Esophagus squamous epithelium (tissue), 5 donors: Measurements from ENCODE around the gene SPINT4. TPM values are rescaled to one million over a fixed set of nuclear protein-coding genes. Genes with fewer than 3 reads are reported as not detected.

Experiments
- DNase-seq: peaks from one replicate; lab custom pipeline; 2025; lab: John Stamatoyannopoulos, UW
- H3K27ac ChIP-seq, 4 donors: fragments of 200-600 bp; sonication (generic); one replicate each; pipeline ENCODE4 v1.5.1; 2016 to 2019; ENCODE audit warnings: mild to moderate bottlenecking in 1 of 4
- H3K27me3 ChIP-seq, 4 donors: fragments of 200-600 bp; sonication (generic); 1 replicate in 3 of 4; 2 replicates in 1 of 4; pipeline versions ENCODE4 v1.5.1 to v1.6.0; 2017 to 2021; ENCODE audit warnings: antibody characterized with exemption in 1 of 4
- H3K36me3 ChIP-seq, 3 donors: fragments of 200-600 bp; sonication (generic); one replicate each; pipeline ENCODE4 v1.5.1; 2016 to 2019
- H3K4me1 ChIP-seq, 3 donors: fragments of 200-600 bp; sonication (generic); one replicate each; pipeline ENCODE4 v1.5.1; 2017 to 2019
- H3K4me3 ChIP-seq, 4 donors: fragments of 200-600 bp; sonication (generic); 1 replicate in 3 of 4; 2 replicates in 1 of 4; pipeline ENCODE4 v1.5.1; 2016 to 2019; ENCODE audit warnings: mild to moderate bottlenecking in 2 of 4, moderate library complexity in 1 of 4
- H3K9me3 ChIP-seq, 3 donors: fragments of 200-600 bp; sonication (generic); one replicate each; pipeline ENCODE4 v1.5.1; 2016 to 2019
- POLR2A ChIP-seq, 4 donors: fragments of 450-650 bp; IDR thresholded peaks; one replicate each; pipeline ENCODE4 v1.6.1; 2017; ENCODE audit warnings: antibody characterized with exemption in 4 of 4, mild to moderate bottlenecking in 4 of 4, moderate library complexity in 3 of 4
- WGBS, 2 donors: methylation state at CpG; one replicate each; pipeline ENCODE4 v1.1.5; 2018; 5-methylcytosine and 5-hydroxymethylcytosine counted together
- intact Hi-C: fragments of 100-400 bp; cut with DNase I; formaldehyde crosslinking; loops from one replicate; pipeline ENCODE4 v1.15.0; 2022
- total RNA-seq, 4 donors: library from RNA; depleted of rRNA; stranded (reverse); fragments of >200 nt; gene quantifications; one replicate each; pipeline ENCODE4 v1.1.0, GENCODE V29; 2016
- TF ChIP-seq, protein P1 (sequence below), 6 experiments: fragments of 450-650 bp in 4 of 6; fragments of 200-600 bp in 2 of 6; sonication (generic) in 2 of 6; IDR thresholded peaks; one replicate each; pipeline ENCODE4 v1.5.1; 2016 to 2019; ENCODE audit warnings: antibody characterized with exemption in 6 of 6, mild to moderate bottlenecking in 4 of 6, moderate library complexity in 4 of 6
- donor health status: DM: yes; HTN: yes; CAD: no.

The SPINT4 gene
- total RNA-seq, 4 donors from 2014 or later, result not detected

DNA sequence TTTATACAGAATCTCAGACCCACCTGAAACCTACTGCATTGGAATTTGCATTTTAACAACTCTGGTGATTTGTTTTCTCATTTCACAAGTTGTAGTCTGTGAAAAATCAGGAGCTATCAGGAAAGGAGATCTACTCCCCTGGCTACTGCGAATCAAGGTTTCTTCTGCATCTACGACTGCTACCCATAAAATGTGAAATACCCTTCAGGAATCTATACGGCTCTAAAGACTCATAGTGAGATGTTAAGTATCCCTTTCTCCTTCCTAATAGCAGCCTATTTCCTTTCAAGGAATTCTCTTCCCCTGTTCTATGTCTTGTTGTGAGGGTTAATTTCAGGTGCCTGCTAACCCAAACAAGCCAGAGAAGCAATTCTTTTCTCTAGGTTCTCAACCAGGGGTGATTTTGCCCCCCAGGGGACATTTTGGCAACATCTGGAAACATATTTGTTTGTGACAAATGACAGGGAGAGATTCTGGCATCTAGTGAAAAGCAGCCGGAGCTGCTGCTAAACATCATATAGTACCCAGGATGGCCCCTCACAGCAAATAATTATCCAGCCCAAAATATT lies 43.2 kb downstream of the SPINT4 start:
- Histone ChIP-seq H3K36me3 (no peaks in the 10 kb centered on the region), H3K27me3 (no peaks in the 10 kb centered on the region), H3K4me1 (no peaks in the 10 kb centered on the region), H3K27ac (no peak overlapping the region), H3K9me3 (no peaks in the 10 kb centered on the region), H3K4me3 (no peak overlapping the region)
- TF ChIP-seq, protein P1, sequence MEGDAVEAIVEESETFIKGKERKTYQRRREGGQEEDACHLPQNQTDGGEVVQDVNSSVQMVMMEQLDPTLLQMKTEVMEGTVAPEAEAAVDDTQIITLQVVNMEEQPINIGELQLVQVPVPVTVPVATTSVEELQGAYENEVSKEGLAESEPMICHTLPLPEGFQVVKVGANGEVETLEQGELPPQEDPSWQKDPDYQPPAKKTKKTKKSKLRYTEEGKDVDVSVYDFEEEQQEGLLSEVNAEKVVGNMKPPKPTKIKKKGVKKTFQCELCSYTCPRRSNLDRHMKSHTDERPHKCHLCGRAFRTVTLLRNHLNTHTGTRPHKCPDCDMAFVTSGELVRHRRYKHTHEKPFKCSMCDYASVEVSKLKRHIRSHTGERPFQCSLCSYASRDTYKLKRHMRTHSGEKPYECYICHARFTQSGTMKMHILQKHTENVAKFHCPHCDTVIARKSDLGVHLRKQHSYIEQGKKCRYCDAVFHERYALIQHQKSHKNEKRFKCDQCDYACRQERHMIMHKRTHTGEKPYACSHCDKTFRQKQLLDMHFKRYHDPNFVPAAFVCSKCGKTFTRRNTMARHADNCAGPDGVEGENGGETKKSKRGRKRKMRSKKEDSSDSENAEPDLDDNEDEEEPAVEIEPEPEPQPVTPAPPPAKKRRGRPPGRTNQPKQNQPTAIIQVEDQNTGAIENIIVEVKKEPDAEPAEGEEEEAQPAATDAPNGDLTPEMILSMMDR (IDR thresholded peaks at IDR 0.05), result no peak
- TF ChIP-seq POLR2A (IDR thresholded peaks at IDR 0.05), result no peak
- no peak for DNase-seq
- intact Hi-C loops, result loop anchor here (5.0 kb wide), 1 partner anchor 448 kb away; no protein-coding TSS in a partner anchor
- 71 to 84% methylated on average over 3 to 4 of the region's 4 CpGs for WGBS, 2 donors

DNA sequence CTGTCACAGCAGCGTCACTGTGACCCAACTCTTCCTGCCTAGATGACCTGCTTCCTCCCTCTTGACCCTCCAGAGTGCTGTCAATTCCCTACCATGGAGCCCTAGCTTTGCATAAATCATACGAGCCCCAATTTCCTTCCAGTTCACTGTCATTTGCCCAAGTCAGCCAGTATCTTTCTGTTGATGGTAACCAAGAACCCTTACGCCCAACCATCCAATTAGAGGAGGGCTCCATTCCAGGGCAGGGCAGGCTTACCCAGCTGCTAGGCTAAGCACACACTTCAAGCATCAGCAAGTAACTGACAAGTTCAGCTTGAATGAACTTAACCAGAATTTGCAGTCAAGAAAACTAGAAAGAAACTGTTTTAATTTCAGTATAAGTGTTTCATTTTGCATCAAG lies 43.8 kb downstream of the SPINT4 start:
- Histone ChIP-seq H3K4me3 (no peak overlapping the region), H3K9me3 (no peaks in the 10 kb centered on the region), H3K27me3 (no peaks in the 10 kb centered on the region), H3K4me1 (peaks cover 0 to 4% (median 0%) of the 10 kb centered on the region in 3 donors), H3K36me3 (no peaks in the 10 kb centered on the region), H3K27ac (no peak overlapping the region)
- TF ChIP-seq, protein P1 (IDR thresholded peaks at IDR 0.05), result no peak
- no peak for TF ChIP-seq POLR2A (IDR thresholded peaks at IDR 0.05)
- WGBS, 2 donors, result 53 to 63% methylated on average over 3 of the region's 3 CpGs
- DNase-seq, result no peak
- intact Hi-C loops, result loop anchor here (5.0 kb wide), 1 partner anchor 449 kb away; no protein-coding TSS in a partner anchor

DNA sequence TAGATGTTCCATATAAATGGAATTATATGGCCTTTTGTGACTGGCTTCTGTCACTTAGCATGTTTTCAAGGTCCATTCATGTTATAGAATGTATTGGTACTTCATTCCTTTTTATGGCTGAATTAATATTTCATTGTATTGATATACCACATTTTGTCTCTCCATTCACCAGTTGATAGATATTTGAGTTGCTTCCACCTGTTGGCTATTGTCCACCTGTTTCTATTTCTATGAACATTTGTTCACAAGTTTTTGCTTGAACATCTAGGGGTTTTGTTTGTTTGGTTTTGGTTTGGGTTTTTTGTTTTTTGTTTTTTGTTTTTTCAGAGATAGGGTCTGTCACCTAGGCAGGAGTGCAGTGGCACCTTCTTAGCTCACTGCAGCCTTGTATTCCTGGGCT lies 46.3 kb downstream of the SPINT4 start:
- Histone ChIP-seq H3K36me3 (no peaks in the 10 kb centered on the region), H3K9me3 (no peaks in the 10 kb centered on the region), H3K27ac (no peak overlapping the region), H3K4me1 (peaks cover 4 to 13% (median 5%) of the 10 kb centered on the region in 3 donors), H3K27me3 (no peaks in the 10 kb centered on the region), H3K4me3 (no peak overlapping the region)
- DNase-seq, result no peak
- intact Hi-C loops, result loop anchor here (5.0 kb wide), 1 partner anchor 451 kb away; no protein-coding TSS in a partner anchor
- TF ChIP-seq, protein P1 (IDR thresholded peaks at IDR 0.05), result no peak
- no peak for TF ChIP-seq POLR2A (IDR thresholded peaks at IDR 0.05)

DNA sequence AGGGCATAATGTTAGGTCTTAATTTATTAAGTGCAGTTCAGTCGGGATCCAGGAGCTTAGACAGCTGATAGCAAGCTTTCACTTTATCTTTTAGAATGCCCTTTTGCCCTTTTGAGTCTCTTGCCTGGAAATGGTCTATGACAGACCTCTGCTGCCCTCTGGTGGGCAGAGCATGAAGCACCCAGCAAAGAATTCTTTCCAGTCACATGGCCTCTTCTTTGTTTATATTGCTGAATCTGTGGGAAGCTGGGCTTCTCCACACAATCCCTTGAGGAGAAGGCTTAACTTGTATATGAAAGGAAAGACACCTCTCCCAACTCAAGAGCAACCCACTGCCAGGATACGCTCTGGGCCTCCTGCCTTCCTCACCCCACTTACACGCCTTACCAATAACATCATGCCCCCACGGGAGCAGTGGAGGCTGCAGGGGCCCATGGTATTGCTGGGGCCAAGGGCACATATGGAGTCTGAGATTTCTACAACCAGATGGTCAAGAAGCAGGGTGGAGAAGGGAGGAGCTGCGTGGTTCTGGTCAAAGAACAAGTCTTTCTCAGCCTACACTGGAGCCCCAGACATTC lies 49.1 kb downstream of the SPINT4 start:
- intact Hi-C loops, result loop anchor here (10.0 kb wide), 1 partner anchor 306 kb away; the partner anchor contains the start of gene WFDC2
- peak overlapping the region in 3 of 4 donors; percentile 62 to 69 (median 64) for H3K27ac ChIP-seq
- no peak for TF ChIP-seq POLR2A (IDR thresholded peaks at IDR 0.05)
- TF ChIP-seq, protein P1 (IDR thresholded peaks at IDR 0.05), result peak; percentile 91 to 97 (median 96)
- H3K27me3 ChIP-seq, result no peaks in the 10 kb centered on the region
- DNase-seq, result no peak
- H3K9me3 ChIP-seq, result no peaks in the 10 kb centered on the region
- 10 to 22% methylated on average over 3 to 5 of the region's 5 CpGs for WGBS, 2 donors
- no peak overlapping the region for H3K4me3 ChIP-seq
- H3K36me3 ChIP-seq, result no peaks in the 10 kb centered on the region
- peaks cover 4 to 30% (median 5%) of the 10 kb centered on the region in 3 donors for H3K4me1 ChIP-seq

DNA sequence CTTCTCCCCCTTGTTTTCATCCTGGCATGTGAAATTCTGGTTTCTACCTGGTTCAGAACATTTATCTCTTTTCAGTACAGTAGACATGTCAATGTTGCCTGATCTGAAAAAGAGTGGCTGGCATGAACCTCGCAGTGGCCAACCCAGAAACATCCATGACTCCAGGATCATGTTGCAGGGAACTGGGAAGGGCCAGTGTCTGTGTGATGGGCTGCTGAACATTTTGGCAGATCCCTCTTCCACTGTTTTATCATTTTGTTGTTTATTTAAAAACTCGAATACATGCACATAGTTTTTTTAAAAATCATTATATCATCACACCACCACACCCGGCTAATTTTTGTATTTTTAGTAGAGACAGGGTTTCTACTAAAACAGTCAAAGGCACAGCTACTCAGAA lies 50.5 kb downstream of the SPINT4 start:
- WGBS, 2 donors, result 63 to 70% methylated on average over 3 of the region's 3 CpGs
- no peak for DNase-seq
- no peaks in the 10 kb centered on the region for H3K27me3 ChIP-seq
- H3K9me3 ChIP-seq, result no peaks in the 10 kb centered on the region
- intact Hi-C loops, result loop anchor here (10.0 kb wide), 1 partner anchor 308 kb away; the partner anchor contains the start of gene WFDC2
- no peak overlapping the region for H3K27ac ChIP-seq
- H3K4me3 ChIP-seq, result no peak overlapping the region
- TF ChIP-seq, protein P1 (IDR thresholded peaks at IDR 0.05), result no peak
- no peak for TF ChIP-seq POLR2A (IDR thresholded peaks at IDR 0.05)
- H3K36me3 ChIP-seq, result no peaks in the 10 kb centered on the region
- H3K4me1 ChIP-seq, result peaks cover 4 to 40% (median 5%) of the 10 kb centered on the region in 3 donors
